Keratinocyte (primary cell): Measurements from ENCODE around the gene COPA. TPM values are rescaled to one million over a fixed set of nuclear protein-coding genes. Genes with fewer than 3 reads are reported as not detected.

Experiments
- DNase-seq: peaks from one replicate; pipeline ENCODE4 v3.0.0-alpha.2; 2011; ENCODE audit warnings: low read depth, missing footprints, low spot score
- FAIRE-seq: peaks from 2 replicates; lab custom pipeline; 2011; peaks lifted over from hg19 to GRCh38; lab: Jason Lieb, UNC
- H2AFZ ChIP-seq: 2 replicates; pipeline ENCODE4 v1.6.0; 2012; ENCODE audit warnings: low read length, control low read depth, inconsistent platforms; ENCODE audit not compliant: control insufficient read depth
- H3K27ac ChIP-seq: 2 replicates; pipeline ENCODE4 v1.5.1; 2011; ENCODE audit warnings: low read length; ENCODE audit not compliant: control insufficient read depth, insufficient read depth
- H3K27me3 ChIP-seq: 3 replicates; pipeline ENCODE4 v1.6.0; 2011; ENCODE audit warnings: low read length; ENCODE audit not compliant: control insufficient read depth, insufficient read depth; ENCODE audit errors: extremely low read depth
- H3K36me3 ChIP-seq, 2 experiments: 2 replicates in 1 of 2; 3 replicates in 1 of 2; pipeline ENCODE4 v1.5.1; 2011; ENCODE audit warnings: low read length in 2 of 2, mild to moderate bottlenecking in 1 of 2; ENCODE audit not compliant: control insufficient read depth in 2 of 2, insufficient read depth in 2 of 2; ENCODE audit errors: extremely low read depth in 1 of 2
- H3K4me1 ChIP-seq: 3 replicates; pipeline ENCODE4 v1.5.1; 2011; ENCODE audit warnings: low read length; ENCODE audit not compliant: control insufficient read depth, insufficient read depth; ENCODE audit errors: extremely low read depth
- H3K4me2 ChIP-seq: 3 replicates; pipeline ENCODE4 v1.6.0; 2011; ENCODE audit warnings: low read depth, low read length; ENCODE audit not compliant: control insufficient read depth, insufficient read depth; ENCODE audit errors: extremely low read depth
- H3K4me3 ChIP-seq, 3 experiments: fragments of 200-600 bp in 1 of 3; sonication (generic) in 1 of 3; 2 replicates in 2 of 3; 3 replicates in 1 of 3; pipeline ENCODE4 v1.5.1; 2011 to 2016; ENCODE audit warnings: low read length in 3 of 3, mild to moderate bottlenecking in 3 of 3, control low read depth in 2 of 3, inconsistent platforms in 1 of 3, low read depth in 1 of 3, mixed read lengths in 1 of 3, mixed run types in 1 of 3, moderate library complexity in 1 of 3; ENCODE audit not compliant: control insufficient read depth in 2 of 3, insufficient read depth in 2 of 3; ENCODE audit errors: extremely low read depth in 1 of 3
- H3K79me2 ChIP-seq: 2 replicates; pipeline ENCODE4 v1.6.0; 2012; ENCODE audit warnings: low read length; ENCODE audit not compliant: control insufficient read depth, insufficient read depth
- H3K9ac ChIP-seq: 3 replicates; pipeline ENCODE4 v1.6.0; 2011; ENCODE audit warnings: low read length; ENCODE audit not compliant: control insufficient read depth, insufficient read depth; ENCODE audit errors: extremely low read depth
- H3K9me1 ChIP-seq: 3 replicates; pipeline ENCODE4 v1.6.0; 2011; ENCODE audit warnings: low read length; ENCODE audit not compliant: control insufficient read depth, insufficient read depth; ENCODE audit errors: extremely low read depth
- H3K9me3 ChIP-seq: 2 replicates; pipeline ENCODE4 v1.5.1; 2012; ENCODE audit warnings: low read depth, low read length; ENCODE audit not compliant: control insufficient read depth
- H4K20me1 ChIP-seq: 3 replicates; pipeline ENCODE4 v1.6.0; 2011; ENCODE audit warnings: low read length; ENCODE audit not compliant: control insufficient read depth, insufficient read depth; ENCODE audit errors: extremely low read depth
- CTCF ChIP-seq, 3 experiments: IDR thresholded peaks in 1 of 3; conservative IDR thresholded peaks in 1 of 3; optimal IDR thresholded peaks in 1 of 3; 2 replicates in 2 of 3; 3 replicates in 1 of 3; pipeline versions ENCODE3 to v1.5.1; 2011; ENCODE audit warnings: low read length in 3 of 3, mild to moderate bottlenecking in 3 of 3, moderate library complexity in 2 of 3, control low read depth in 1 of 3, inconsistent platforms in 1 of 3; ENCODE audit not compliant: insufficient read depth in 2 of 3; ENCODE audit errors: extremely low read depth in 1 of 3
- EZH2 ChIP-seq: IDR thresholded peaks from one replicate; pipeline ENCODE4 v1.6.1; 2012; ENCODE audit warnings: inconsistent platforms, mild to moderate bottlenecking, low read length, moderate library complexity
- dilution Hi-C: fragments of 300-500 bp; cut with MboI; formaldehyde crosslinking; loops from one replicate; pipeline ENCODE4 v1.7.0; 2020; ENCODE audit warnings: low sequenced_read_pairs; ENCODE audit not compliant: extremely low pct_ligation_motif_present
- polyA plus RNA-seq, 5 experiments: library from polyadenylated mRNA; depleted of rRNA in 3 of 5; stranded (reverse) in 3 of 5; stranded (forward) in 1 of 5; unstranded in 1 of 5; fragments of >200 nt; gene quantifications; 1 replicate in 1 of 5; 2 replicates in 3 of 5; 3 replicates in 1 of 5; pipeline versions ENCODE4 v1.2.1 to v1.2.3, GENCODE V29; 2011 to 2012; ENCODE audit warnings: missing spikeins in 2 of 5, low read depth in 1 of 5, low replicate concordance in 1 of 5

COPA gene
- polyA plus RNA-seq, 1 donor (not counting 4 experiments of a cell fraction or from before 2014, with no cell fraction given), result 169 TPM

GRCh38 chr1:160360227-160360695 is 17.2 kb upstream of the COPA start:
- Histone ChIP-seq H2AFZ (no peak overlapping the region), H3K9me3 (no peaks in the 10 kb centered on the region), H3K4me3 (no peak overlapping the region), H3K36me3 (peaks cover 28 to 35% of the 10 kb centered on the region in 2 experiments), H4K20me1 (no peaks in the 10 kb centered on the region), H3K27ac (no peak overlapping the region), H3K4me2 (no peak overlapping the region), H3K79me2 (no peaks in the 10 kb centered on the region), H3K9ac (no peak overlapping the region), H3K27me3 (no peaks in the 10 kb centered on the region), H3K4me1 (no peaks in the 10 kb centered on the region), H3K9me1 (no peaks in the 10 kb centered on the region)
- DNase-seq (no peak), FAIRE-seq (no peak)
- no peak for TF ChIP-seq CTCF (optimal IDR thresholded peaks at IDR 0.05 in 1 of 3, IDR thresholded peaks at IDR 0.05 in 1 of 3, conservative IDR thresholded peaks at IDR 0.05 in 1 of 3; ENCODE audit: extremely low read depth in 1 of 3, insufficient read depth in 2 of 3, low read length in 3 of 3)
- no peak for TF ChIP-seq EZH2
- dilution Hi-C loops, result no loop called here

GRCh38 chr1:160359559-160360226 is 16.6 kb upstream of the COPA start:
- Histone ChIP-seq H3K79me2 (no peaks in the 10 kb centered on the region), H3K27ac (no peak overlapping the region), H2AFZ (no peak overlapping the region), H3K27me3 (no peaks in the 10 kb centered on the region), H3K36me3 (peaks cover 34 to 35% of the 10 kb centered on the region in 2 experiments), H3K9me1 (no peaks in the 10 kb centered on the region), H3K9ac (no peak overlapping the region), H3K4me2 (no peak overlapping the region), H4K20me1 (no peaks in the 10 kb centered on the region), H3K9me3 (no peaks in the 10 kb centered on the region), H3K4me1 (no peaks in the 10 kb centered on the region), H3K4me3 (no peak overlapping the region)
- dilution Hi-C loops, result no loop called here
- peak in 1 of 3 experiments; percentile 4 for TF ChIP-seq CTCF (optimal IDR thresholded peaks at IDR 0.05 in 1 of 3, IDR thresholded peaks at IDR 0.05 in 1 of 3, conservative IDR thresholded peaks at IDR 0.05 in 1 of 3; ENCODE audit: extremely low read depth in 1 of 3, insufficient read depth in 2 of 3, low read length in 3 of 3)
- TF ChIP-seq EZH2, result no peak
- DNase-seq (no peak), FAIRE-seq (no peak)
